Tibial artery (tissue), 4 donors: ENCODE data around the gene OAS1.

Experiments
- DNase-seq, 2 donors: peaks; one replicate each; pipeline ENCODE4 v3.0.0-alpha.2; 2019
- H3K27ac ChIP-seq, 2 donors: fragments of 200-600 bp; sonication (generic) in 1 of 2; 1 replicate in 1 of 2; 2 replicates in 1 of 2; pipeline ENCODE4 v1.5.1; 2018 to 2019; ENCODE audit warnings: mild to moderate bottlenecking in 1 of 2
- H3K27me3 ChIP-seq, 2 donors: fragments of 200-600 bp; sonication (generic) in 1 of 2; one replicate each; pipeline versions ENCODE4 v1.5.1 to v1.6.0; 2016 to 2019
- H3K36me3 ChIP-seq, 3 donors: fragments of 200-600 bp; sonication (generic) in 2 of 3; one replicate each; pipeline ENCODE4 v1.5.1; 2016 to 2019; ENCODE audit warnings: mild to moderate bottlenecking in 2 of 3
- H3K4me1 ChIP-seq, 4 donors: fragments of 200-600 bp; sonication (generic) in 2 of 4; 1 replicate in 3 of 4; 2 replicates in 1 of 4; pipeline ENCODE4 v1.5.1; 2016 to 2019
- H3K4me3 ChIP-seq, 2 donors: fragments of 200-600 bp; sonication (generic) in 1 of 2; 1 replicate in 1 of 2; 2 replicates in 1 of 2; pipeline ENCODE4 v1.5.1; 2018 to 2019; ENCODE audit warnings: mild to moderate bottlenecking in 2 of 2
- H3K9me3 ChIP-seq, 3 donors: fragments of 200-600 bp; sonication (generic) in 1 of 3; one replicate each; pipeline ENCODE4 v1.5.1; 2016 to 2019
- CTCF ChIP-seq, 2 experiments: fragments of 200-600 bp in 1 of 2; fragments of 450-650 bp in 1 of 2; IDR thresholded peaks; one replicate each; pipeline ENCODE4 v1.5.1; 2017 to 2019; ENCODE audit warnings: antibody characterized with exemption in 2 of 2, mild to moderate bottlenecking in 1 of 2, moderate library complexity in 1 of 2
- intact Hi-C: fragments of 100-400 bp; cut with DNase I; formaldehyde crosslinking; loops from one replicate; pipeline ENCODE4 v1.15.0; 2023; ENCODE audit warnings: low total_unique reads

The OAS1 gene

GRCh38 chr12:112944024-112944690, 37.4 kb downstream of the OAS1 start:
- H3K36me3 ChIP-seq, result peaks cover 0 to 21% (median 5%) of the 10 kb centered on the region in 3 donors
- no peaks in the 10 kb centered on the region for H3K9me3 ChIP-seq
- peaks cover 0 to 9% (median 4%) of the 10 kb centered on the region in 4 donors for H3K4me1 ChIP-seq
- no peak overlapping the region for H3K27ac ChIP-seq
- no peak for TF ChIP-seq CTCF (IDR thresholded peaks at IDR 0.05)
- intact Hi-C loops, result no loop called here
- no peak for DNase-seq
- H3K4me3 ChIP-seq, result no peak overlapping the region
- H3K27me3 ChIP-seq, result no peaks in the 10 kb centered on the region

GRCh38 chr12:112945515-112945914, 38.8 kb downstream of the OAS1 start:
- Histone ChIP-seq H3K4me1 (no peaks in the 10 kb centered on the region), H3K36me3 (peaks cover 0 to 29% (median 13%) of the 10 kb centered on the region in 3 donors), H3K27me3 (no peaks in the 10 kb centered on the region), H3K4me3 (no peak overlapping the region), H3K9me3 (no peaks in the 10 kb centered on the region), H3K27ac (no peak overlapping the region)
- intact Hi-C loops, result no loop called here
- no peak for TF ChIP-seq CTCF (IDR thresholded peaks at IDR 0.05)
- no peak for DNase-seq

GRCh38 chr12:112946236-112947000, 39.7 kb downstream of the OAS1 start:
- H3K9me3 ChIP-seq, result no peaks in the 10 kb centered on the region
- no peaks in the 10 kb centered on the region for H3K27me3 ChIP-seq
- no peak overlapping the region for H3K4me3 ChIP-seq
- H3K4me1 ChIP-seq, result no peaks in the 10 kb centered on the region
- no peak for TF ChIP-seq CTCF (IDR thresholded peaks at IDR 0.05)
- H3K27ac ChIP-seq, result no peak overlapping the region
- intact Hi-C loops, result no loop called here
- peaks cover 0 to 38% (median 18%) of the 10 kb centered on the region in 3 donors for H3K36me3 ChIP-seq
- no peak for DNase-seq

GRCh38 chr12:112947314-112947713, 40.6 kb downstream of the OAS1 start:
- no peak for TF ChIP-seq CTCF (IDR thresholded peaks at IDR 0.05)
- no peak for DNase-seq
- Histone ChIP-seq H3K36me3 (peaks cover 0 to 42% (median 26%) of the 10 kb centered on the region in 3 donors), H3K9me3 (no peaks in the 10 kb centered on the region), H3K27ac (no peak overlapping the region), H3K4me3 (no peak overlapping the region), H3K27me3 (no peaks in the 10 kb centered on the region), H3K4me1 (no peaks in the 10 kb centered on the region)
- intact Hi-C loops, result no loop called here

- Histone ChIP-seq H3K9me3 (no peaks in the 10 kb centered on the region), H3K27ac (no peak overlapping the region), H3K36me3 (peaks cover 0 to 46% (median 29%) of the 10 kb centered on the region in 3 donors), H3K4me1 (no peaks in the 10 kb centered on the region), H3K27me3 (no peaks in the 10 kb centered on the region), H3K4me3 (no peak overlapping the region)
- intact Hi-C loops, result loop anchor here (2.0 kb wide), 1 partner anchor 69 kb away; no protein-coding TSS in a partner anchor
- TF ChIP-seq CTCF (IDR thresholded peaks at IDR 0.05), result no peak
- DNase-seq, result no peak
Observed at GRCh38 chr12:112947761-112948160, 41.0 kb downstream of the OAS1 start.
